H1 (cell line): Measurements from ENCODE around the gene P2RY11. TPM values are rescaled to one million over a fixed set of nuclear protein-coding genes. Genes with fewer than 3 reads are reported as not detected.

Experiments used
- CEBPB ChIP-seq: IDR thresholded peaks from 2 replicates; pipeline ENCODE4 v1.6.1; 2012; ENCODE audit warnings: low read depth, low read length
- CTBP2 ChIP-seq: IDR thresholded peaks from 2 replicates; pipeline ENCODE4 v1.7.0; 2011; ENCODE audit warnings: borderline replicate concordance, mild to moderate bottlenecking, moderate library complexity, mixed read lengths, low read length; ENCODE audit not compliant: insufficient read depth, insufficient read length
- JUND ChIP-seq: IDR thresholded peaks from 2 replicates; pipeline ENCODE4 v1.6.1; 2011; ENCODE audit warnings: mild to moderate bottlenecking, improper control_type of control experiment, low read length
- KDM1A ChIP-seq: fragments of 200-600, 300-600 bp; sonication (generic); IDR thresholded peaks from 2 replicates; pipeline ENCODE4 v1.7.1; 2016; ENCODE audit warnings: mild to moderate bottlenecking, low read length, borderline replicate concordance
- MAFK ChIP-seq: IDR thresholded peaks from 2 replicates; pipeline ENCODE4 v1.6.1; 2012; ENCODE audit warnings: low read depth, mild to moderate bottlenecking, improper control_type of control experiment, low read length
- POLR2A ChIP-seq, 2 experiments: IDR thresholded peaks; 1 replicate in 1 of 2; 2 replicates in 1 of 2; pipeline ENCODE4 v1.6.1; 2011; ENCODE audit warnings: low read depth in 2 of 2, low read length in 2 of 2, mild to moderate bottlenecking in 2 of 2; ENCODE audit errors: control extremely low read depth in 1 of 2
- SIX5 ChIP-seq: IDR thresholded peaks from 2 replicates; pipeline ENCODE4 v1.6.1; 2011; ENCODE audit warnings: mild to moderate bottlenecking, low read depth, low read length
- SP4 ChIP-seq: IDR thresholded peaks from 2 replicates; pipeline ENCODE4 v1.6.1; 2012; ENCODE audit warnings: low read length, inconsistent platforms
- polyA plus RNA-seq, 7 experiments: library from polyadenylated mRNA; depleted of rRNA in 3 of 7; stranded (reverse) in 5 of 7; unstranded in 2 of 7; fragments of >200 nt in 5 of 7; fragments of 200-250 nt in 2 of 7; gene quantifications; 1 replicate in 5 of 7; 2 replicates in 1 of 7; 4 replicates in 1 of 7; pipeline versions ENCODE4 v1.2.1 to v1.2.3, GENCODE V29; 2011 to 2013; ENCODE audit warnings: missing spikeins in 2 of 7, mixed read lengths in 2 of 7
- total RNA-seq: library from RNA; stranded (reverse); fragmentation: NEBNext Ultra II Directional; extraction: Animal tissue kit (Norgen Biotek cat#: 25700); gene quantifications from 2 replicates; pipeline ENCODE4 v1.2.1, GENCODE V29; 2021
- TF ChIP-seq, protein P1 (sequence below): fragments of 300-600 bp; sonication (generic); IDR thresholded peaks from 2 replicates; pipeline ENCODE4 v1.7.1; 2012; ENCODE audit warnings: low read length, moderate library complexity, mild to moderate bottlenecking, inconsistent platforms; ENCODE audit not compliant: insufficient replicate concordance

Gene P2RY11
- total and polyA plus RNA-seq, 2 of the 8 experiments (the other 6 are each of a cell fraction or from before 2014, with no cell fraction given) = 9.2 to 18.0 TPM

DNA sequence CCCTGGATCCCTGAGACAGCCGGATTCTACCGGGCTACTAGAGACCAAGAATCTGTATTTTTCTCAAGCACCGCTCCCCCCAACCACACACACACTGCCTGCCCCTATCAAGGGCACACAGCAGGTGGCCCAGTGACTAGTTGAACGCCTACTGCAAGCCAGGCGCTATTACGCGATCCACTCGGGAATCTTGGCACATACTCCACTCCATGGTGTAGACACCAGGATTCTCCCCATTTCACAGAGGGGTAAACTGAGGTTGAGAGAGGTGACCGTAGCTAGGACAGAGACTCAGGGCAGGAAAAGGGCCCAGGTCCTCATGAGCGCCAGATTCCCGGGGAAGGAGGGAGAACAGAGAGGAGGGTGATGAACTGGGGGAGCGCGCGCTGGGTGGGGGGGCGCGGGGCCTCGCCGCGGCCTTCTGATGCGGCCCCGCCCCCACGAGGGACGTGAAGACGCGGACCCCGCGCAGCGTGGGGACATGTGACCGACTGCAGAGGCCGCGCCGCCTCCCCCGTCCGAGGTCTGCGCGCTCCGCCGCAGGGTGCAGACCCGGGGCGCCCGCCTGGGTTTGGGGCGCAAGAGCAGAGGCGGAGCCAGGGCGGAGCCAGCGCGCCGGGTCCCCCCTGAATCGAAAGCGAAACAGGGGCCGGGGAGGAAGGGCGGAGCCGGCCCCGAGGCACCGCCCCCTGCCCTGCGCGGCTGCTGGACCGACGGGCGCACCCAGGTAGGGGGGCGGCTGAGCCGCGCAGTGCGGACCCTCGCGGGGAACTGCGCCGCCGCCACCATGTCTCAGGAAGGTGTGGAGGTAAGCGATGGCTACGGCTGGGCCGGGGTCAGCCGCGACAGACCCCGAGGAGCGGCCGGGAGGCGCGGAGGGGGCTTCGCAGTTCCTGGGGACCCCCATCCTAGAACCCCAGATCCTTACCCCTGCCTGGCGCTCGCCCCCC lies 25.6 kb upstream of the P2RY11 start, which contains the start of gene SHFL (continued):
- 0 out of 3 replicates have a peak, but pooled peaks of 1 of the 2 experiments have one; percentile 42 for TF ChIP-seq POLR2A (IDR thresholded peaks at IDR 0.05; ENCODE audit: control extremely low read depth in 1 of 2, low read depth in 2 of 2, low read length in 2 of 2)
- no peak for TF ChIP-seq CTBP2
- TF ChIP-seq, protein P1, sequence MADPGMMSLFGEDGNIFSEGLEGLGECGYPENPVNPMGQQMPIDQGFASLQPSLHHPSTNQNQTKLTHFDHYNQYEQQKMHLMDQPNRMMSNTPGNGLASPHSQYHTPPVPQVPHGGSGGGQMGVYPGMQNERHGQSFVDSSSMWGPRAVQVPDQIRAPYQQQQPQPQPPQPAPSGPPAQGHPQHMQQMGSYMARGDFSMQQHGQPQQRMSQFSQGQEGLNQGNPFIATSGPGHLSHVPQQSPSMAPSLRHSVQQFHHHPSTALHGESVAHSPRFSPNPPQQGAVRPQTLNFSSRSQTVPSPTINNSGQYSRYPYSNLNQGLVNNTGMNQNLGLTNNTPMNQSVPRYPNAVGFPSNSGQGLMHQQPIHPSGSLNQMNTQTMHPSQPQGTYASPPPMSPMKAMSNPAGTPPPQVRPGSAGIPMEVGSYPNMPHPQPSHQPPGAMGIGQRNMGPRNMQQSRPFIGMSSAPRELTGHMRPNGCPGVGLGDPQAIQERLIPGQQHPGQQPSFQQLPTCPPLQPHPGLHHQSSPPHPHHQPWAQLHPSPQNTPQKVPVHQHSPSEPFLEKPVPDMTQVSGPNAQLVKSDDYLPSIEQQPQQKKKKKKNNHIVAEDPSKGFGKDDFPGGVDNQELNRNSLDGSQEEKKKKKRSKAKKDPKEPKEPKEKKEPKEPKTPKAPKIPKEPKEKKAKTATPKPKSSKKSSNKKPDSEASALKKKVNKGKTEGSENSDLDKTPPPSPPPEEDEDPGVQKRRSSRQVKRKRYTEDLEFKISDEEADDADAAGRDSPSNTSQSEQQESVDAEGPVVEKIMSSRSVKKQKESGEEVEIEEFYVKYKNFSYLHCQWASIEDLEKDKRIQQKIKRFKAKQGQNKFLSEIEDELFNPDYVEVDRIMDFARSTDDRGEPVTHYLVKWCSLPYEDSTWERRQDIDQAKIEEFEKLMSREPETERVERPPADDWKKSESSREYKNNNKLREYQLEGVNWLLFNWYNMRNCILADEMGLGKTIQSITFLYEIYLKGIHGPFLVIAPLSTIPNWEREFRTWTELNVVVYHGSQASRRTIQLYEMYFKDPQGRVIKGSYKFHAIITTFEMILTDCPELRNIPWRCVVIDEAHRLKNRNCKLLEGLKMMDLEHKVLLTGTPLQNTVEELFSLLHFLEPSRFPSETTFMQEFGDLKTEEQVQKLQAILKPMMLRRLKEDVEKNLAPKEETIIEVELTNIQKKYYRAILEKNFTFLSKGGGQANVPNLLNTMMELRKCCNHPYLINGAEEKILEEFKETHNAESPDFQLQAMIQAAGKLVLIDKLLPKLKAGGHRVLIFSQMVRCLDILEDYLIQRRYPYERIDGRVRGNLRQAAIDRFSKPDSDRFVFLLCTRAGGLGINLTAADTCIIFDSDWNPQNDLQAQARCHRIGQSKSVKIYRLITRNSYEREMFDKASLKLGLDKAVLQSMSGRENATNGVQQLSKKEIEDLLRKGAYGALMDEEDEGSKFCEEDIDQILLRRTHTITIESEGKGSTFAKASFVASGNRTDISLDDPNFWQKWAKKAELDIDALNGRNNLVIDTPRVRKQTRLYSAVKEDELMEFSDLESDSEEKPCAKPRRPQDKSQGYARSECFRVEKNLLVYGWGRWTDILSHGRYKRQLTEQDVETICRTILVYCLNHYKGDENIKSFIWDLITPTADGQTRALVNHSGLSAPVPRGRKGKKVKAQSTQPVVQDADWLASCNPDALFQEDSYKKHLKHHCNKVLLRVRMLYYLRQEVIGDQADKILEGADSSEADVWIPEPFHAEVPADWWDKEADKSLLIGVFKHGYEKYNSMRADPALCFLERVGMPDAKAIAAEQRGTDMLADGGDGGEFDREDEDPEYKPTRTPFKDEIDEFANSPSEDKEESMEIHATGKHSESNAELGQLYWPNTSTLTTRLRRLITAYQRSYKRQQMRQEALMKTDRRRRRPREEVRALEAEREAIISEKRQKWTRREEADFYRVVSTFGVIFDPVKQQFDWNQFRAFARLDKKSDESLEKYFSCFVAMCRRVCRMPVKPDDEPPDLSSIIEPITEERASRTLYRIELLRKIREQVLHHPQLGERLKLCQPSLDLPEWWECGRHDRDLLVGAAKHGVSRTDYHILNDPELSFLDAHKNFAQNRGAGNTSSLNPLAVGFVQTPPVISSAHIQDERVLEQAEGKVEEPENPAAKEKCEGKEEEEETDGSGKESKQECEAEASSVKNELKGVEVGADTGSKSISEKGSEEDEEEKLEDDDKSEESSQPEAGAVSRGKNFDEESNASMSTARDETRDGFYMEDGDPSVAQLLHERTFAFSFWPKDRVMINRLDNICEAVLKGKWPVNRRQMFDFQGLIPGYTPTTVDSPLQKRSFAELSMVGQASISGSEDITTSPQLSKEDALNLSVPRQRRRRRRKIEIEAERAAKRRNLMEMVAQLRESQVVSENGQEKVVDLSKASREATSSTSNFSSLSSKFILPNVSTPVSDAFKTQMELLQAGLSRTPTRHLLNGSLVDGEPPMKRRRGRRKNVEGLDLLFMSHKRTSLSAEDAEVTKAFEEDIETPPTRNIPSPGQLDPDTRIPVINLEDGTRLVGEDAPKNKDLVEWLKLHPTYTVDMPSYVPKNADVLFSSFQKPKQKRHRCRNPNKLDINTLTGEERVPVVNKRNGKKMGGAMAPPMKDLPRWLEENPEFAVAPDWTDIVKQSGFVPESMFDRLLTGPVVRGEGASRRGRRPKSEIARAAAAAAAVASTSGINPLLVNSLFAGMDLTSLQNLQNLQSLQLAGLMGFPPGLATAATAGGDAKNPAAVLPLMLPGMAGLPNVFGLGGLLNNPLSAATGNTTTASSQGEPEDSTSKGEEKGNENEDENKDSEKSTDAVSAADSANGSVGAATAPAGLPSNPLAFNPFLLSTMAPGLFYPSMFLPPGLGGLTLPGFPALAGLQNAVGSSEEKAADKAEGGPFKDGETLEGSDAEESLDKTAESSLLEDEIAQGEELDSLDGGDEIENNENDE = peak; percentile 37
- TF ChIP-seq SP4 = 0 out of 2 replicates have a peak, but pooled peaks have one; percentile 39
- TF ChIP-seq SIX5 = no peak
- no peak for TF ChIP-seq MAFK
- TF ChIP-seq JUND = no peak
- no peak for TF ChIP-seq CEBPB
- TF ChIP-seq KDM1A = peak; percentile 99
